CD4-positive, alpha-beta memory T cell (primary cell): ENCODE results near the gene SLMAP. TPM values are rescaled to one million over a fixed set of nuclear protein-coding genes. Genes with fewer than 3 reads are reported as not detected.

Experiments used
- CTCF ChIA-PET: fragments of 350-600 bp; sonication (Branson Sonifier 250); formaldehyde crosslinking; loops from one replicate; lab custom pipeline; 2021; ENCODE audit warnings: inconsistent platforms; ENCODE audit not compliant: partially characterized antibody; lab: Charles Lee
- POLR2A ChIA-PET: fragments of 350-600 bp; sonication (Branson Sonifier 250); formaldehyde crosslinking; loops from one replicate; lab custom pipeline; 2021; ENCODE audit not compliant: partially characterized antibody; lab: Charles Lee
- DNase-seq, 5 donors: peaks; one replicate each; pipeline versions ENCODE4 v3.0.0 to v3.0.0-alpha.2; 2020 to 2022; ENCODE audit warnings: mixed read lengths in 1 of 5
- H3K27ac ChIP-seq: one replicate; pipeline ENCODE4 v1.7.0; 2013; ENCODE audit warnings: low read depth, low read length
- H3K27me3 ChIP-seq: 2 replicates; pipeline ENCODE4 v1.7.0; 2013; ENCODE audit warnings: mild to moderate bottlenecking, low read length, moderate library complexity; ENCODE audit not compliant: insufficient read depth
- H3K36me3 ChIP-seq: 2 replicates; pipeline ENCODE4 v1.7.0; 2013; ENCODE audit warnings: mild to moderate bottlenecking, low read length, moderate library complexity; ENCODE audit not compliant: insufficient read depth
- H3K4me1 ChIP-seq: 2 replicates; pipeline ENCODE4 v1.7.0; 2013; ENCODE audit warnings: mild to moderate bottlenecking, low read length, moderate library complexity; ENCODE audit not compliant: insufficient read depth
- H3K4me3 ChIP-seq, 2 donors: one replicate each; pipeline ENCODE4 v1.7.0; 2013; ENCODE audit warnings: low read length in 2 of 2, mild to moderate bottlenecking in 1 of 2
- H3K9me3 ChIP-seq, 2 donors: one replicate each; pipeline ENCODE4 v1.7.0; 2013; ENCODE audit warnings: low read length in 2 of 2, control low read depth in 1 of 2; ENCODE audit not compliant: control insufficient read depth in 1 of 2
- H3K27ac Mint-ChIP-seq, 7 donors: one replicate each; pipeline ENCODE4 v1.8.0; 2020 to 2021; ENCODE audit warnings: mixed read lengths in 7 of 7, mild to moderate bottlenecking in 6 of 7, inconsistent platforms in 3 of 7, moderate library complexity in 3 of 7
- H3K27me3 Mint-ChIP-seq, 2 donors: one replicate each; pipeline ENCODE4 v1.8.0; 2020 to 2021; ENCODE audit warnings: mixed read lengths in 2 of 2
- H3K36me3 Mint-ChIP-seq, 2 donors: one replicate each; pipeline ENCODE4 v1.8.0; 2020 to 2021; ENCODE audit warnings: mixed read lengths in 2 of 2, inconsistent platforms in 1 of 2, mild to moderate bottlenecking in 1 of 2
- H3K4me1 Mint-ChIP-seq, 4 donors: one replicate each; pipeline ENCODE4 v1.8.0; 2020 to 2021; ENCODE audit warnings: mixed read lengths in 4 of 4, mild to moderate bottlenecking in 1 of 4
- H3K4me3 Mint-ChIP-seq, 8 donors: one replicate each; pipeline ENCODE4 v1.8.0; 2020 to 2021; ENCODE audit warnings: mixed read lengths in 8 of 8, mild to moderate bottlenecking in 7 of 8, moderate library complexity in 6 of 8, inconsistent platforms in 3 of 8
- H3K9me3 Mint-ChIP-seq, 8 donors: one replicate each; pipeline ENCODE4 v1.8.0; 2020 to 2021; ENCODE audit warnings: mixed read lengths in 8 of 8, mild to moderate bottlenecking in 5 of 8, inconsistent platforms in 3 of 8, moderate library complexity in 1 of 8
- intact Hi-C: fragments of 100-400 bp; cut with micrococcal nuclease; formaldehyde crosslinking; loops from one replicate; pipeline ENCODE4 v1.15.1; 2023
- polyA plus RNA-seq, 2 donors: library from polyadenylated mRNA; unstranded; fragments of 300-500 nt; fragmentation: Illumina TruSeq; gene quantifications; one replicate each; pipeline ENCODE4 v1.2.3, GENCODE V29; 2021
- total RNA-seq, 2 experiments: library from RNA; stranded (reverse); gene quantifications; one replicate each; pipeline ENCODE4 v1.2.3, GENCODE V29; 2021

The SLMAP gene
- total and polyA plus RNA-seq, 4 experiments from 2014 or later = 17.5 to 69.0 (median 43.0) TPM

DNA sequence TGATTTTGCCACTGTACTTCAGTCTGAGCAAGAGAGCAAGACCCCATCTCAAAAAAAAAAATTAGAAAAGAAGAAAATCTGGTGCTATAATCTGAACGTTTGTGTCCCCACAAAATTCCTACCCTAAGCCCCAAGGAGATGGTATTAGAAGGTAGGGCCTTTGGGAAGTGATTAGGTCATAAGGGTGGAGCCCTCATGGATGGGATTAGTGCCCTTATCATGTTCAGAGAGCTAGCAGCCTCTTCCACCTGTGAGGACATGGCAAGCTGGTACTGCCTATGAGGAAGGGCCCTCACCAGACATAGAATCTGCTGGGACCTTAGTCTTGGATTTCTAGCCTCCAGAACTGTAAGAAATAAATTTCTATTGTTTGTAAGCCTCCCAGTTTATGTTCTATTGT, 201.7 kb downstream of the SLMAP start:
- Mint-ChIP-seq H3K9me3 (peaks cover 0 to 6% (median 4%) of the 10 kb centered on the region in 8 donors), H3K27me3 (no peaks in the 10 kb centered on the region), H3K27ac (no peak overlapping the region), H3K36me3 (no peaks in the 10 kb centered on the region), H3K4me3 (no peak overlapping the region), H3K4me1 (no peaks in the 10 kb centered on the region)
- no peaks in the 10 kb centered on the region for H3K4me1 ChIP-seq
- no peak overlapping the region for H3K27ac ChIP-seq
- H3K36me3 ChIP-seq = no peaks in the 10 kb centered on the region
- H3K9me3 ChIP-seq = no peaks in the 10 kb centered on the region
- DNase-seq = no peak
- H3K4me3 ChIP-seq = no peak overlapping the region
- POLR2A ChIA-PET = no interaction called here
- CTCF ChIA-PET = no interaction called here
- intact Hi-C loops = no loop called here
- no peaks in the 10 kb centered on the region for H3K27me3 ChIP-seq

DNA sequence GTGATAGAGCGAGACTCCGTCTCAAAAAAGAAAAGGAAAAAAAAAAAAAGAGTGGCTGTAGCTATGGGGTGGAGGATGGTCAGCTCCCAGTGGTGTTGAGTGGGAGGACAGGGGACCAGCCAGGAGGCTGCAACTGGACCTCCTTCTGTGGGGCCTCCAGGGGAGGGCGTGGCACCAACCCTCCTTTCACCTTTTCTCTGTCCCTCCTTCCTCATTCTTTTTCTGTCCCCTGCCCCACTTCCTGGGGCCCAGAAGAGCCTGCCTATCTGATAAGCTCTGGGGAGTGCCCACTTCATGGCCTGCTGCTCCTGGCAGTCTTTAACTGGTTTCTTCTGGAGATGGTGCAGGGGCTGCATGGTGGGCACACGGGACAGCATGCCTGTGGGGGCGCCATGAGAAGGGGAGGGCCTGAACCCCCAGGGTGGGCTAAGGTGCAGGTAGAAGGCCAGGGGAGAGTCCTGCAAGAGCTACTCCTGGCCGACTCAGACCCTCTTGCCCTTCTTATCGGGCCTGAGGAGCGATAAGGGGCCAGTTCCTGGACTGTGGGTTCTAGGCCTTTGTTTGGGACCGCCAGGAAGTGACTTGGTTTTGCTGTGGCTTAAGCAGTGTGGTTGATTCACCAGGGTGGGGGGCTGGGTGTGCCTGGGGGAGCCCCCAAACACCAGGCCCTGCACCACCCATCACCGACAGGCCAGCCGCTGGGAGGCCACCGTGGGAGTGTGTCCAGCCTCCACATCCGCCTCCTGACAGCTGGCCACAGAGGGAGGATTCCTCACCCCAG, 202.7 kb downstream of the SLMAP start:
- Histone ChIP-seq H3K9me3 (no peaks in the 10 kb centered on the region), H3K27me3 (no peaks in the 10 kb centered on the region), H3K27ac (no peak overlapping the region), H3K36me3 (no peaks in the 10 kb centered on the region), H3K4me1 (no peaks in the 10 kb centered on the region), H3K4me3 (no peak overlapping the region)
- POLR2A ChIA-PET = no interaction called here
- peak overlapping the region in 1 of 7 donors; percentile 57 for H3K27ac Mint-ChIP-seq
- no peaks in the 10 kb centered on the region for H3K36me3 Mint-ChIP-seq
- no peak for DNase-seq
- intact Hi-C loops = no loop called here
- H3K9me3 Mint-ChIP-seq = peaks cover 0 to 6% (median 4%) of the 10 kb centered on the region in 8 donors
- CTCF ChIA-PET = no interaction called here
- no peak overlapping the region for H3K4me3 Mint-ChIP-seq
- H3K4me1 Mint-ChIP-seq = no peaks in the 10 kb centered on the region
- H3K27me3 Mint-ChIP-seq = no peaks in the 10 kb centered on the region

DNA sequence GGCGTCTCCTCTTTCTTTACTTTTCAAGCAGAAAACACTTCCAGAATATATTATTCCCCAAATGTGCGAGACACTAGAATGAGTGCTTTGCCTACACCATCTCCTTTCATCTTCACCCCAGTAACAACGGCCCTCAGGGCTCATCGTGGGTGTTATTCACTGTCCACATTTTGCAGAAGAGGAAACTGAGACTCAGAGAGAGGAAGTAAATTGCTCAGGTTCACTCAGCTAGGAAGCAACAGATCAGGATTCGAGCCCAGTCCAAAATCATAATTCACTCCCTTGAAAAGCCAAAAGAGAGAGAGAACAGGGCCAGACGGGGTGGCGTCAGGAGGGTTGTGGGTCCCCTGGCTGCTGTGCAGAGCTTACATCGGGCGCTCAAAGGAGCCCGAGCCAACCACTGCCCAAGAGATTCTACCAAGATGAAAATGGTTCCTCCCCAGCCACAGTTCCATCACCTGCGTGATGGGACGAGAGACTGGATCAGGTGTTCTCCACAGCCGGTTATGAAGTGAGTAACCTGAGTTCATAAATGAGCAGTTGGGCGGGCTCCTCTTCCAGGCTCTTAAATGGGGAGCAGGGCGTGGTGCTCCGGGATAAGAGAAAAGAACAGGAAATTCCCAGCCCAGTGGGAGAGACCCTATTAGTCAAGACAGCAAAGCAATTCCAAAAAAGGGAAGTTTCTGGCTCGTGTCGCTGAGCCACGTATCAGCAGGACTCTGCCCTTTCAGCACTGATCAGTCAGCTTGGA, 203.5 kb downstream of the SLMAP start:
- H3K4me3 ChIP-seq = no peak overlapping the region
- H3K9me3 ChIP-seq = no peaks in the 10 kb centered on the region
- no peaks in the 10 kb centered on the region for H3K36me3 ChIP-seq
- no peak for DNase-seq
- H3K27me3 ChIP-seq = no peaks in the 10 kb centered on the region
- peaks cover 0 to 6% (median 4%) of the 10 kb centered on the region in 8 donors for H3K9me3 Mint-ChIP-seq
- no peaks in the 10 kb centered on the region for H3K27me3 Mint-ChIP-seq
- H3K27ac ChIP-seq = no peak overlapping the region
- H3K4me1 Mint-ChIP-seq = no peaks in the 10 kb centered on the region
- no peak overlapping the region for H3K4me3 Mint-ChIP-seq
- CTCF ChIA-PET = no interaction called here
- intact Hi-C loops = no loop called here
- H3K4me1 ChIP-seq = no peaks in the 10 kb centered on the region
- H3K36me3 Mint-ChIP-seq = no peaks in the 10 kb centered on the region
- no peak overlapping the region for H3K27ac Mint-ChIP-seq
- POLR2A ChIA-PET = no interaction called here

DNA sequence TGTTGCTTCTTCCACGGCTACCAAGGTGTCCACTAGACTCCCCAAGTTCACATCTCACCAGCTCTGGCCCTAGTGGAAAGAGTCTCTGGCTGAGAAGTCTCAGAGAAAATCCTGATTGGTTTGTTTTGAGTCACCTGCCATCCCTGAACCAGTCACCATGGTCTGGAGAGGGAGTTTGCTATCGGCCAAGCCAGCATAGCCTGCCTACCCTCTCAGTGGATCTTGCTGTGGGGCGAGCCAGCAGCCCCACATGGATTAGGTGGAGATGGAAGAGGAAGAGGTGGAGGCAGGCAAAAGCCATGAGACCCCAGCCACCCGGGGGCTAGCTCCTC, 204.0 kb downstream of the SLMAP start:
- CTCF ChIA-PET = no interaction called here
- no peaks in the 10 kb centered on the region for H3K36me3 ChIP-seq
- POLR2A ChIA-PET = no interaction called here
- no peaks in the 10 kb centered on the region for H3K9me3 ChIP-seq
- Mint-ChIP-seq H3K27me3 (no peaks in the 10 kb centered on the region), H3K36me3 (no peaks in the 10 kb centered on the region), H3K9me3 (peaks cover 0 to 6% (median 4%) of the 10 kb centered on the region in 8 donors), H3K4me3 (no peak overlapping the region), H3K4me1 (no peaks in the 10 kb centered on the region), H3K27ac (peak overlapping the region in 1 of 7 donors; percentile 77)
- H3K27me3 ChIP-seq = no peaks in the 10 kb centered on the region
- no peak for DNase-seq
- intact Hi-C loops = no loop called here
- no peak overlapping the region for H3K27ac ChIP-seq
- H3K4me3 ChIP-seq = no peak overlapping the region
- no peaks in the 10 kb centered on the region for H3K4me1 ChIP-seq

DNA sequence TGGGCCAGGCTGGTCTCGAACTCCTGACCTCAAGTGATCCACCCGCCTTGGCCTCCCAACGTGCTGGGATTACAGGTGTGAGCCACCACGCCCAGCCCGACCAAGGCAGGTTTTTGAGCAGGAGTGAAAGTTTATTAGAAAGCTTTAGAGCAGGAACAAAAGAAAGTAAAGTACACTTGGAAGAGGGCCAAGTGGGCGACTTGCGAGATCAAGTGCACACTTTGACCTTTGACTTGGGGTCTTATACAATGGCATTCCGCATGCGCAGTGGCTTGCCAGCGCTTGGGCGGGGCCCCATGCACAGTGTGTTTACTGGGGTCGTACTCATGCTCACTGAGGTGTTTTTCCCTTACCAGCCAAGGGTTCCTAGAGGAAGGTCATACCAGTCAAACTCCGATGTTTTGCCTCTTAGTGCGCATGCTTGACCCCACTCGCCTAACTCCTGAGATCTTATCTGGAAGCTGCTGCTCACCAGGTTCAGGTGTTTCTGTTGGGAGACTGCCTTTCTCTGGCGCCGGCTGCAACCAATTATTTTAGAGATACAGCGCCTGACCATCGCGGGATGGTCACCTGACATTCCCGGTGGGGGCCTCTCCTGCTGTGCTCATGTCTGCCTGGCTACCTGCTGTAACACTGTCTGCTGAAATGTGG, 205.2 kb downstream of the SLMAP start:
- Mint-ChIP-seq H3K27ac (no peak overlapping the region), H3K27me3 (no peaks in the 10 kb centered on the region), H3K4me1 (no peaks in the 10 kb centered on the region), H3K4me3 (no peak overlapping the region), H3K36me3 (no peaks in the 10 kb centered on the region), H3K9me3 (peaks cover 0 to 6% (median 4%) of the 10 kb centered on the region in 8 donors)
- Histone ChIP-seq H3K4me1 (no peaks in the 10 kb centered on the region), H3K4me3 (no peak overlapping the region), H3K27me3 (no peaks in the 10 kb centered on the region), H3K36me3 (no peaks in the 10 kb centered on the region), H3K27ac (no peak overlapping the region), H3K9me3 (no peaks in the 10 kb centered on the region)
- intact Hi-C loops = no loop called here
- POLR2A ChIA-PET = no interaction called here
- CTCF ChIA-PET = interaction anchor here (1.2 kb wide), 1 partner anchor 17 kb away, joined by 3 read pairs; no protein-coding TSS in a partner anchor
- DNase-seq = no peak

DNA sequence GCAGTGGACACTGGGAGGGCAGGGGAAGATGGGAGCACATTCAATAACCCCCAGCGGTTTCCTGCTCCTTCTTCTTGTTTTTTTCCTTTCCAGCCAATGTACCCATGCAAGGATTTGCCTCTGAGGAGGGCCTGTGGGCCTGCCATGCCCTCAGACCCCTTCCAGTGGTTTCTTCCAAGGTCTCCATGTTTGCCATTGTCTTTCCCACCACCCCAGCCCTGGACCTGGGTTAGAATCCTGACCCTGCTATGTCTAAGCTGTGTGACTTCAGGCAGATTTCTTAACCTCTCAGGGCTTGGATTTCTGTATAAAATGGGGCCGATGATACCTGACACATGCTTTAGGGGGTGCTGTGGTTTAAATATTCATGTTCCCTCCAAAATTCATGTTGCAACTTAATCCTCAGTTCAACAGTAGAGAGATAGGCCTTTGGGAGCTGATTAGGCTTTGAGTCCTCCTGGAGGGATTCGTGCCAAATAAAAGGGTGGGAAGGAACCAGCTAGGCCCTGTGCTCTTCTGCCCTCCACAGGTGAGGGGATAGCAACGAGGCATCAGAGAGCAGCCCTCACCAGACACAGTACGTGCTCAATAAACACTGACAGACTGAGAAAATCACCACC, 205.8 kb downstream of the SLMAP start:
- POLR2A ChIA-PET = no interaction called here
- no peak overlapping the region for H3K27ac Mint-ChIP-seq
- CTCF ChIA-PET = interaction anchor here (1.0 to 1.4 kb wide), 3 partner anchors 16 to 257 kb away, joined by 3 to 5 read pairs (median 4); no protein-coding TSS in a partner anchor
- intact Hi-C loops = no loop called here
- H3K9me3 ChIP-seq = no peaks in the 10 kb centered on the region
- no peak for DNase-seq
- H3K4me3 Mint-ChIP-seq = no peak overlapping the region
- no peak overlapping the region for H3K4me3 ChIP-seq
- no peak overlapping the region for H3K27ac ChIP-seq
- H3K4me1 ChIP-seq = peaks cover 2% of the 10 kb centered on the region
- no peaks in the 10 kb centered on the region for H3K27me3 Mint-ChIP-seq
- H3K27me3 ChIP-seq = no peaks in the 10 kb centered on the region
- H3K9me3 Mint-ChIP-seq = peaks cover 0 to 8% (median 4%) of the 10 kb centered on the region in 8 donors
- H3K36me3 Mint-ChIP-seq = no peaks in the 10 kb centered on the region
- H3K4me1 Mint-ChIP-seq = peaks cover 0 to 2% (median under 1%) of the 10 kb centered on the region in 4 donors
- no peaks in the 10 kb centered on the region for H3K36me3 ChIP-seq

DNA sequence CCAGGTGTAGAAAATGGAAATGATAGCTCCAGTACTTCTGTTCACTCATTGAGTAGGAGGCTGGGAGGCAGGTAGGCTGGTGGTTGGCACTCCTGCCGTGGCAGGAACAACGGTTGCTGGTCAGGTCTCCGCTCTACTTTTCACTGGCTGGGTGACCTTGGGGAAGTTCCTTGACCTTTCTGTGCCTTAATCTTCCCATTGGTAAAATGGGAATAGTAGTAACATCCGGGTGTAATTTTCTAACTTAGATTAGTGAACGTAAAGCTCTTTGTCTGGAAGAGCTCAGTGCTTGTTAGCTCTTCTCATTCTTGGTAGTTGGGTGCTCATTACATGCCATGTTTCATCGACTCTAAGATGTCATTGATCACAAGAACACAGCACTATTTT, 206.3 kb downstream of the SLMAP start:
- Mint-ChIP-seq H3K4me3 (no peak overlapping the region), H3K27ac (peak overlapping the region in 1 of 7 donors; percentile 53), H3K27me3 (no peaks in the 10 kb centered on the region), H3K9me3 (peaks cover 0 to 13% (median 6%) of the 10 kb centered on the region in 8 donors), H3K4me1 (peaks cover 4 to 8% (median 5%) of the 10 kb centered on the region in 4 donors), H3K36me3 (peaks cover 0 to 4% of the 10 kb centered on the region in 2 donors)
- H3K4me1 ChIP-seq = peaks cover 7% of the 10 kb centered on the region
- DNase-seq = no peak
- no peaks in the 10 kb centered on the region for H3K9me3 ChIP-seq
- POLR2A ChIA-PET = no interaction called here
- CTCF ChIA-PET = interaction anchor here (1.0 to 1.4 kb wide), 3 partner anchors 16 to 256 kb away, joined by 3 to 5 read pairs (median 4); no protein-coding TSS in a partner anchor
- H3K4me3 ChIP-seq = no peak overlapping the region
- H3K27me3 ChIP-seq = no peaks in the 10 kb centered on the region
- H3K27ac ChIP-seq = no peak overlapping the region
- no peaks in the 10 kb centered on the region for H3K36me3 ChIP-seq
- intact Hi-C loops = no loop called here
